ENCODE results near the gene ROR1.

Gene ROR1

GRCh38 chr1:63859480-63860275 is 85.9 kb downstream of the ROR1 start:
- no peak for DNase-seq

- no peak for DNase-seq
These were observed 87.4 kb downstream of the ROR1 start for GRCh38 chr1:63861052-63861691.

GRCh38 chr1:63863145-63863544 is 89.3 kb downstream of the ROR1 start:
- no peak for DNase-seq

GRCh38 chr1:63864224-63864641 is 90.4 kb downstream of the ROR1 start:
- DNase-seq: no peak

- DNase-seq: no peak
These were observed 91.7 kb downstream of the ROR1 start for GRCh38 chr1:63865561-63865960.

- DNase-seq: no peak
These were observed 92.3 kb downstream of the ROR1 start for GRCh38 chr1:63866084-63866483.

GRCh38 chr1:63867429-63868176 is 93.8 kb downstream of the ROR1 start:
- DNase-seq: peak; percentile 52

- DNase-seq: peak; percentile 93
These were observed 94.5 kb downstream of the ROR1 start for GRCh38 chr1:63868268-63868781.

- DNase-seq: no peak
These were observed 96.3 kb downstream of the ROR1 start for GRCh38 chr1:63870152-63870551.

GRCh38 chr1:63871463-63871862 is 97.6 kb downstream of the ROR1 start:
- no peak for DNase-seq

- DNase-seq: no peak
These were observed 99.9 kb downstream of the ROR1 start for GRCh38 chr1:63873751-63874150.

- no peak for DNase-seq
These were observed 100.6 kb downstream of the ROR1 start for GRCh38 chr1:63874278-63874880.

GRCh38 chr1:63875636-63876035 is 101.8 kb downstream of the ROR1 start:
- no peak for DNase-seq

GRCh38 chr1:63877021-63877767 is 103.4 kb downstream of the ROR1 start:
- no peak for DNase-seq

- no peak for DNase-seq
These were observed 104.0 kb downstream of the ROR1 start for GRCh38 chr1:63877816-63878215.

- no peak for DNase-seq
These were observed 105.1 kb downstream of the ROR1 start for GRCh38 chr1:63878932-63879331.

- no peak for DNase-seq
These were observed 107.2 kb downstream of the ROR1 start for GRCh38 chr1:63880958-63881576.

- DNase-seq: no peak
These were observed 108.4 kb downstream of the ROR1 start for GRCh38 chr1:63882048-63882704.

GRCh38 chr1:63883494-63884235 is 109.8 kb downstream of the ROR1 start:
- DNase-seq: peak; percentile 90

GRCh38 chr1:63884486-63884885 is 110.7 kb downstream of the ROR1 start:
- DNase-seq: peak; percentile 20

GRCh38 chr1:63885899-63886298 is 112.1 kb downstream of the ROR1 start:
- no peak for DNase-seq
